ENCODE data around the gene GNB2.
A peak's percentile ranks its signal among the peaks of the same experiment; 100 is the strongest.
"Not testable (repeated sequence)": the region's sequence is repeated elsewhere in the genome, so short reads cannot be mapped to it uniquely, and the experiment has no call there.

The GNB2 gene

GRCh38 chr7:100705320-100705752, 31.8 kb downstream of the GNB2 start:
- peak; percentile 67 for DNase-seq

- DNase-seq: peak; percentile 98
These were observed 32.5 kb downstream of the GNB2 start, which contains the start of gene POP7 for GRCh38 chr7:100705753-100706671. Gene POP7, plus strand, starts transcription at chr7:100706121. Its CDS starts 710 bp downstream, at chr7:100706831.

GRCh38 chr7:100706672-100707311, 33.3 kb downstream of the GNB2 start:
- DNase-seq: no peak

GRCh38 chr7:100708395-100708794, 34.9 kb downstream of the GNB2 start:
- no peak for DNase-seq

- no peak for DNase-seq
These were observed 36.9 kb downstream of the GNB2 start for GRCh38 chr7:100710452-100710851.

GRCh38 chr7:100711369-100711768, 37.8 kb downstream of the GNB2 start:
- DNase-seq: no peak

- DNase-seq: no peak
These were observed 41.2 kb downstream of the GNB2 start for GRCh38 chr7:100714725-100715124.

GRCh38 chr7:100717073-100717472, 43.5 kb downstream of the GNB2 start:
- DNase-seq: not testable (repeated sequence)

GRCh38 chr7:100719523-100720278, 46.2 kb downstream of the GNB2 start:
- peak; percentile 49 for DNase-seq

GRCh38 chr7:100720279-100720670, 46.7 kb downstream of the GNB2 start, which contains the start of gene EPO:
Gene EPO, plus strand, starts transcription at chr7:100720468. Its CDS starts 513 bp downstream, at chr7:100720981.
- no peak for DNase-seq

- no peak for DNase-seq
These were observed 47.3 kb downstream of the GNB2 start for GRCh38 chr7:100720671-100721504.

GRCh38 chr7:100721505-100721812, 47.9 kb downstream of the GNB2 start:
- no peak for DNase-seq

- DNase-seq: no peak
These were observed 49.1 kb downstream of the GNB2 start for GRCh38 chr7:100722480-100723212.

- DNase-seq: no peak
These were observed 50.3 kb downstream of the GNB2 start for GRCh38 chr7:100723732-100724275.

- not testable (repeated sequence) for DNase-seq
These were observed 50.8 kb downstream of the GNB2 start for GRCh38 chr7:100724364-100724763.

GRCh38 chr7:100726996-100727761, 53.6 kb downstream of the GNB2 start:
- peak; percentile 96 for DNase-seq

GRCh38 chr7:100728196-100728595, 54.7 kb downstream of the GNB2 start:
- no peak for DNase-seq

All from fibroblast of upper back skin (primary cell).